ENCODE results near the gene HPSE2.

- TF ChIP-seq, protein P1, sequence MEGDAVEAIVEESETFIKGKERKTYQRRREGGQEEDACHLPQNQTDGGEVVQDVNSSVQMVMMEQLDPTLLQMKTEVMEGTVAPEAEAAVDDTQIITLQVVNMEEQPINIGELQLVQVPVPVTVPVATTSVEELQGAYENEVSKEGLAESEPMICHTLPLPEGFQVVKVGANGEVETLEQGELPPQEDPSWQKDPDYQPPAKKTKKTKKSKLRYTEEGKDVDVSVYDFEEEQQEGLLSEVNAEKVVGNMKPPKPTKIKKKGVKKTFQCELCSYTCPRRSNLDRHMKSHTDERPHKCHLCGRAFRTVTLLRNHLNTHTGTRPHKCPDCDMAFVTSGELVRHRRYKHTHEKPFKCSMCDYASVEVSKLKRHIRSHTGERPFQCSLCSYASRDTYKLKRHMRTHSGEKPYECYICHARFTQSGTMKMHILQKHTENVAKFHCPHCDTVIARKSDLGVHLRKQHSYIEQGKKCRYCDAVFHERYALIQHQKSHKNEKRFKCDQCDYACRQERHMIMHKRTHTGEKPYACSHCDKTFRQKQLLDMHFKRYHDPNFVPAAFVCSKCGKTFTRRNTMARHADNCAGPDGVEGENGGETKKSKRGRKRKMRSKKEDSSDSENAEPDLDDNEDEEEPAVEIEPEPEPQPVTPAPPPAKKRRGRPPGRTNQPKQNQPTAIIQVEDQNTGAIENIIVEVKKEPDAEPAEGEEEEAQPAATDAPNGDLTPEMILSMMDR (IDR thresholded peaks at IDR 0.05; ENCODE audit: low read depth, low read length): no peak
- no peak for TF ChIP-seq MYC (IDR thresholded peaks at IDR 0.05; ENCODE audit: low read depth, low read length)
Observed at GRCh38 chr10:98953251-98953650, 282.4 kb downstream of the HPSE2 start.
